NCI-H1417 treated with DMSO at 0.1 percent for 48 hours (cell line): Measurements from ENCODE around the gene KBTBD3.
"Not testable (repeated sequence)": the region's sequence is repeated elsewhere in the genome, so short reads cannot be mapped to it uniquely, and the experiment has no call there.

Source experiments
- DNase-seq: peaks from one replicate; lab custom pipeline; 2025; lab: John Stamatoyannopoulos, UW

KBTBD3 gene

GRCh38 chr11:106061249-106061784 lies 15.8 kb downstream of the KBTBD3 start:
- no peak for DNase-seq

GRCh38 chr11:106059617-106060016 lies 17.5 kb downstream of the KBTBD3 start:
- no peak for DNase-seq

DNA sequence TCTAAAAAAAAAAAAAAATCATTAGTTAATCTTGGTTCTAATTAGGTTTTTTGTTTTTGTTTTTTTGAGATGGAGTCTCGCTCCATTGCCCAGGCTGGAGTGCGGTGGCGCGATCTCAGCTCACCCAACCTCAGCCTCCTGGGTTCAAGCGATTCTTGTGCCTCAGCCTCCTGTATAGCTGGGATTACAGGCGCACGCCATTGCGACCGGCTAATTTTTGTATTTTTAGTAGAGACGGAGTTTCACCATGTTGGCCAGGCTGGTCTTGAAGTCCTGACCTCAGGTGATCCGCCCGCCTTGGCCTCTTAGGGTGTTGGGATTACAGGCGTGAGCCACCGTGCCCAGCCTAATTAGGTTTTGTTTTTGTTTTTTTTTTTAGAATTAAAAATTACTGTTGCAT lies 18.8 kb downstream of the KBTBD3 start:
- DNase-seq = not testable (repeated sequence)

- DNase-seq = no peak
Observed at GRCh38 chr11:106051103-106051502, 26.0 kb downstream of the KBTBD3 start.

DNA sequence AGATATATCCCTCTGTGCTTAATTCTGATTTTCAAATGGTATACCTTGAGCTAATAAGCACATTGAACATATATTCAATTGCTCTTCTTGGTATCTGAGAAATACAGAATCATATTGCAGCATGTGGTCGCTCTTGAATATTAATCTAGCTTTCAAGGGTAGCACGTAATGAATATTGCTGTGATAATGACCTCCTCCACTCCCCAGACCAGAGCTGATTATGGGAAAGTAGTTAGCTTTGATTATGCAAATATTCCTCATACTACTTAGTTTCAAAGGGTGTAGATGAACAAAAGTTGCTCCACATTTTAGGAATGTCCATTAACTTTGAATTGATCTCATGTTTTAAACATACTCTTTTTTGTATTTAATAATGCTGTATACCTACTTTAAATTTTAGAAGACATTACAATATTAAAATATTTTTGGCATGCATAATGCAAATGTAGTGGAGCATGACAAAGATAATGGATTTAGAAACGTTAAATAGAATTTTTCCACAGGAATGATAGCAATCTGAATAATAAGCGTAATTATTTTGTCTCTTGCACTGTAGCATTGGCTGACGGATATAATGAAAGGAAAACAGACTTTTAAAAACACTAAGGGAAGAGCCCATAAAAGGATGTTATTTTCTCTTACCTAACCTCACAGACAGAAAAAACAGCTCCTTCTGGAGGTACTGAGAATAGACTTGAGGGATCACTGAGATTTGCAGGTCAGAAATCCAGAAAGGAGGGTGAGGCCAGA lies 27.2 kb downstream of the KBTBD3 start:
- DNase-seq = no peak

- DNase-seq = no peak
Observed at GRCh38 chr11:106047631-106048030, 29.5 kb downstream of the KBTBD3 start.

- no peak for DNase-seq
Observed at GRCh38 chr11:106043540-106043939, 33.6 kb downstream of the KBTBD3 start.

DNA sequence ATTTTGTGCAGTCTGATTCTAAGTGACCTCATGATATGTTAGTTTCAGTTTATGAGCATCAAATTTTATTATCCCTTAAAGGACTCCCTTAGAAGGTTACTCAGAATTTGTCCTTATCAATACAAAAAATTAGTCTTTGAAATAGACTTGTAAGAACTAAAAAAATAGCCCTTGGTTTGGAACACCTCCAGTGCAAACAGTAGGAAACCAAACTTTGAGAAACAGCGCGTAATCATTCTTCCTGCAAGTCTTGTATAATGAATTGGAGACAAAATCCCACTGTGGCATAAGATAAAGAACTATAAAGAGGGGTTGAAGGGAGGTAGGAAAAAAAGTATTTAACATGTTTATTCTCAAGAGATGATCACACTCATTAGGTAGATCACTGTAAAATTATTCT lies 44.3 kb downstream of the KBTBD3 start:
- no peak for DNase-seq

GRCh38 chr11:106031936-106032335 lies 45.2 kb downstream of the KBTBD3 start:
- no peak for DNase-seq

GRCh38 chr11:106031202-106031810 lies 45.8 kb downstream of the KBTBD3 start:
- DNase-seq = no peak

DNA sequence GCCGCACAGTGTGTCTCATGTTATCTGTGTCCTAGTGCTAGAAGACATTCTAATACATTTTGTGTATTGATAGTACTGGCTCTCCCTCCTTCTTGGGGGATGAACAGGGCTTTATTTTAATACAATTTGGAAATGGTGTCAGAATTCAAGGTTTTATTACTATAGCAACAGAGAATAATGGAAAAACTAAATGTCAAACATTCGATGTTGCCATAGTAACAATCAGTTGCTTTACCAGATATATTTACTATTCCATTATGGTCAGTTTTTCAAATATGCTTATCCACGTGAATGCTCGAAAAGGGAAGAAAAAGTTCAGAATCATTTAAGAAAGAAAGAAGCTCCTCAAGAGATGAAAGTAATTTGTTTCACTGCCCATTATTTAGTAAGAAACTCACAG lies 46.5 kb downstream of the KBTBD3 start:
- no peak for DNase-seq

DNA sequence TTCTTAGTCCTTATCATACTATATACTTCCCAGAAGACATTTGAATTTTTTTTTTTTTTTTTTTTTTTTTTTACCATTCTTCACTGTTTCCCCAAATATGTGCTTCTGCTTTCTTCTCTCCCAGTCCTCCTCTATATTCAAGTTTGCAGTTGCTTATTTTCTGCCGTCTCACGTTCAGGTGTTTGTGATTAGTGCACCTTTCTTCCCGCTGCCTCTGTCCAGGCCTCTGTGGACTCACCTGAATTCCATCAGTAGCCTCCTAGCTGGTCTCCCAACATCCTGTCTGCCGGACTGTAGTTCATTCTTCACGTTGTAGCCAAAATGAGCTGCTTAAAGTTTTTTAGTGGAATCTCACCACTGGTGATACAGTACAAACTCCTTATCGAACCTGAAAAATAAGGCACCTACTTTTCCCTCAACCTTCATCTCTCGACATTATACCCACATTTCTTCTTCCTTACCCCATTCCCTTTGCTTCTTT lies 54.3 kb downstream of the KBTBD3 start:
- no peak for DNase-seq

- DNase-seq = peak; percentile 97
Observed at GRCh38 chr11:106021967-106022794, 55.0 kb downstream of the KBTBD3 start, which contains the start of gene MSANTD4. Gene MSANTD4 (minus strand): TSS chr11:106022240. CDS start chr11:106010917, 11,323 bp downstream.

DNA sequence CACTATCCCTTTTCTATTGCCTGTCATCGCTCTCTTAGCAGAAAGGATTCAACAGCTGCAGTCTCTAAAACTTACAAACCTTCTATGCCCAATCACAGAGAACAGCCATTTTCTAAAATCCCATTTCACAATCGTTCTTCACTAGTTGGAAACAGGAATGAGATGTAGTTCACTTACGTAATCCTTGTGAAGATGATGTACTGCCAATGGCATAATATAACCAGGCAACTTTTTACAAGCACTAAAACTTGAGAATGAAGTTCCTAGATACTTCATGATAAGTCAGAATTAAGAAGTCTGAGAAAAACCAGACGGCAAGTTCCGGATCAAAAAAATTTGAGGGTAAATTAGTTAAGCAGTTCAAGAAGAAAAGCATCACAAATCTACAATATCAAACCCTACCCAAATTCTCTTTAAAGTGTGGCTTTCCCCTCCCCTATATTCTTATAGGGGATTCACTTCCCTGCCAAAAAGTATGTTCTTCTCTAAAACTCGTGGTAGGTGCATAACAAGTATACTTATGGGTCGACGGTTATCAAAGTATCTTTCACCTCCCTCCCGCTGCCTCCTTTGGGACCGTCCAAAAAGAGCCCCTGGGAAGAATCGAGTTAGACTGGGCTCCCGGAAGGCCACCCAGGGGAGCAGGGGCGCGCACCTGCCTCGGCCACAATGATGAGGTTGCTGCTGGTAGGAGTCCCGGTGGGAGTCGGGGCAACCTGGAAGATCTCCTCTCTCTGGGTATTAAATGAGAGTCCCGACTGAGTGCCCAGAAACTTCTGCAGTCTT lies 55.8 kb downstream of the KBTBD3 start:
- no peak for DNase-seq

- DNase-seq = no peak
Observed at GRCh38 chr11:106017093-106017492, 60.1 kb downstream of the KBTBD3 start.

DNA sequence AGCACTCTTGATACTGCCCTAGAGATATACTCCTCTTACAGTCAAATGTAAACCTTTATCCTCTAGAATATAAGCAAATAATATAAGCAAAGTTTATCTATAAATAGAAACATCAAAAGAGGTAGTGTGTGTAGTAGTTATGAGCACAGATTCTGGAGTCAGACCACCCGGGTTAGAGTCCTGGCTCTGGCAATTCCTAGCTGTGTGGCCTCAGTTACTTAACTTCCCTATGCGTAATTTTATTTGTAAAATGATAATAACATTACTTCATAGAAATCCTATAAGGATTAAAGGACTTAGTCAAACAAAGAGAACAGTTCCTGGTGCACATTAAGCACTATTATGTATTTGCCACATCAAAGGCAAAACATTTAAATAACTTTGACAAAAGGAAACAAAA lies 62.1 kb downstream of the KBTBD3 start:
- DNase-seq = no peak

GRCh38 chr11:106014620-106015019 lies 62.5 kb downstream of the KBTBD3 start:
- DNase-seq = peak; percentile 19

DNA sequence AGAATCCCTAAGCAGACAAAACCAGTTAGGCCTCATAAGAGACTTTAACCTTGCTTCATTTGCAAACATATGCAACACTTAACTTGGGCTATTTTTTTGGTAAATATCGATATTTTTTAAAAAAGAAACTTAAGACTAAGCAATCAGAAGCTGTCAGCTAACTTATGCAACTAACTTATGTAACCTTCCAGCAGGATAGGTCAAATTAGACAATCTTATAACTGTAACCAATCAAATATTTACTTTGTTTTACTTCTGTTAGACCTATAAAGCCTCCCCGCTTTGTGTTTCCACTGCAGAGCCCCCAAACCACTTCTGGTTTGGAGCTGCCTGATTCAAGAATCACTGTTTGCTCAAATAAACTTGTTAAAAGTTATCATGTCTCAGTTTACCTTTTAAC lies 63.1 kb downstream of the KBTBD3 start:
- no peak for DNase-seq

DNA sequence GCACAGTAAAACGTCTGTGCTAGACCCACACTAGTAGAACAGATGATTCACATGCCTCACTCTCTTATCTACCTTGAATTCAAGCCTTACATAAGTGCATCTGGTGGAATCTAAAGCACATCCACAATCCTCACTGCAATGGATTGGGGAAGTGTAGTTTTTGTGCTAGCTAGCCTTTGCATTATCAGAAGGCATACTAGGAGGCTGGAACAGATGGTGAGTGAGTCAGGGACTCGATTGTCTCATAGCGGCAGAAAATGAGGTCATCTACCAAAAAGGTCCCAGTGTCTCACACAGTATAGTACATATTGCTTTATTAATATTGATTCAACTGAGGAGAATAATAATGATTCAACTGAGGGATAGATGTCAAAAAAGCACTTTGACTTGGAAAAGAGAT lies 64.4 kb downstream of the KBTBD3 start:
- no peak for DNase-seq

GRCh38 chr11:106011481-106011880 lies 65.7 kb downstream of the KBTBD3 start:
- no peak for DNase-seq

- DNase-seq = not testable (repeated sequence)
Observed at GRCh38 chr11:106003094-106003493, 74.1 kb downstream of the KBTBD3 start.
